CD14-positive monocyte (primary cell): ENCODE measurements around the gene GAB1. TPM values are rescaled to one million over a fixed set of nuclear protein-coding genes. Genes with fewer than 3 reads are reported as not detected.

ENCODE experiments used
- DNase-seq, 3 donors: peaks; one replicate each; pipeline ENCODE4 v3.0.0-alpha.2; 2011 to 2022
- H2AFZ ChIP-seq: 2 replicates; pipeline ENCODE4 v1.6.0; 2012; ENCODE audit warnings: mild to moderate bottlenecking, low read depth, low read length, inconsistent platforms; ENCODE audit not compliant: insufficient read depth, poor library complexity, severe bottlenecking
- H3K27ac ChIP-seq, 2 donors: 1 replicate in 1 of 2; 2 replicates in 1 of 2; pipeline ENCODE4 v1.5.1; 2012 to 2013; ENCODE audit warnings: low read length in 2 of 2, control low read depth in 1 of 2, inconsistent platforms in 1 of 2, low read depth in 1 of 2, mild to moderate bottlenecking in 1 of 2
- H3K27me3 ChIP-seq, 2 donors: one replicate each; pipeline versions ENCODE4 v1.6.0 to v1.6.1; 2011 to 2013; ENCODE audit warnings: low read length in 2 of 2; ENCODE audit not compliant: control insufficient read depth in 2 of 2, insufficient read depth in 2 of 2
- H3K36me3 ChIP-seq, 2 donors: replicated peaks in 1 of 2; 1 replicate in 1 of 2; 2 replicates in 1 of 2; pipeline versions ENCODE4 v1.5.1 to v1.6.1; 2012 to 2013; ENCODE audit warnings: low read length in 2 of 2, control low read depth in 1 of 2, inconsistent platforms in 1 of 2, mild to moderate bottlenecking in 1 of 2; ENCODE audit not compliant: insufficient read depth in 2 of 2, control insufficient read depth in 1 of 2
- H3K4me1 ChIP-seq, 2 donors: 1 replicate in 1 of 2; 2 replicates in 1 of 2; pipeline versions ENCODE4 v1.5.1 to v1.6.1; 2012 to 2013; ENCODE audit warnings: low read length in 2 of 2, control low read depth in 1 of 2, inconsistent platforms in 1 of 2, mild to moderate bottlenecking in 1 of 2, moderate library complexity in 1 of 2; ENCODE audit not compliant: insufficient read depth in 2 of 2, control insufficient read depth in 1 of 2
- H3K4me2 ChIP-seq: replicated peaks from 2 replicates; pipeline ENCODE3; 2012; ENCODE audit warnings: low read length, moderate library complexity, mild to moderate bottlenecking; ENCODE audit not compliant: poor library complexity, severe bottlenecking; ENCODE audit errors: extremely low read depth
- H3K4me3 ChIP-seq, 3 experiments: fragments of 200-600 bp in 1 of 3; sonication (generic) in 1 of 3; replicated peaks in 1 of 3; 1 replicate in 2 of 3; 2 replicates in 1 of 3; pipeline ENCODE4 v1.5.1; 2011 to 2013; ENCODE audit warnings: low read length in 3 of 3, mild to moderate bottlenecking in 3 of 3, control low read depth in 2 of 3, low read depth in 2 of 3, inconsistent platforms in 1 of 3, moderate library complexity in 1 of 3
- H3K79me2 ChIP-seq: 2 replicates; pipeline ENCODE4 v1.6.0; 2012; ENCODE audit warnings: mild to moderate bottlenecking, control low read depth, inconsistent platforms, low read length, moderate library complexity; ENCODE audit not compliant: insufficient read depth
- H3K9ac ChIP-seq: 2 replicates; pipeline ENCODE4 v1.6.0; 2017; ENCODE audit warnings: low read length, mild to moderate bottlenecking; ENCODE audit not compliant: insufficient read depth, poor library complexity, severe bottlenecking
- H3K9me3 ChIP-seq, 2 donors: replicated peaks in 1 of 2; 1 replicate in 1 of 2; 2 replicates in 1 of 2; pipeline versions ENCODE4 v1.5.1 to v1.6.1; 2012 to 2013; ENCODE audit warnings: low read length in 2 of 2, control low read depth in 1 of 2; ENCODE audit not compliant: control insufficient read depth in 1 of 2, insufficient read depth in 1 of 2
- H4K20me1 ChIP-seq: 2 replicates; pipeline ENCODE4 v1.6.0; 2012; ENCODE audit warnings: mild to moderate bottlenecking, low read length, control low read depth, moderate library complexity; ENCODE audit not compliant: insufficient read depth
- H3K27ac Mint-ChIP-seq, 7 donors: one replicate each; pipeline ENCODE4 v1.8.0; 2020; ENCODE audit warnings: mild to moderate bottlenecking in 7 of 7, mixed read lengths in 7 of 7, moderate library complexity in 6 of 7, inconsistent platforms in 2 of 7
- H3K27me3 Mint-ChIP-seq, 3 donors: one replicate each; pipeline ENCODE4 v1.8.0; 2021 to 2022; ENCODE audit warnings: low read depth in 3 of 3, mild to moderate bottlenecking in 3 of 3, mixed read lengths in 3 of 3, moderate library complexity in 3 of 3, inconsistent platforms in 1 of 3
- H3K36me3 Mint-ChIP-seq, 2 donors: one replicate each; pipeline ENCODE4 v1.8.0; 2020; ENCODE audit warnings: mixed read lengths in 2 of 2, inconsistent platforms in 1 of 2, mild to moderate bottlenecking in 1 of 2
- H3K4me1 Mint-ChIP-seq: one replicate; pipeline ENCODE4 v1.8.0; 2020; ENCODE audit warnings: mild to moderate bottlenecking, mixed read lengths
- H3K4me3 Mint-ChIP-seq, 2 donors: one replicate each; pipeline ENCODE4 v1.8.0; 2020; ENCODE audit warnings: mild to moderate bottlenecking in 2 of 2, mixed read lengths in 2 of 2, moderate library complexity in 1 of 2
- H3K9me3 Mint-ChIP-seq, 7 donors: one replicate each; pipeline ENCODE4 v1.8.0; 2020 to 2022; ENCODE audit warnings: mixed read lengths in 7 of 7, mild to moderate bottlenecking in 6 of 7, moderate library complexity in 6 of 7, inconsistent platforms in 2 of 7
- WGBS: methylation state at CpG from one replicate; pipeline ENCODE4 v1.1.5; 2013; ENCODE audit warnings: missing lambda C conversion rate; ENCODE audit not compliant: insufficient coverage; 5-methylcytosine and 5-hydroxymethylcytosine counted together
- intact Hi-C, 2 donors: fragments of 100-400 bp; cut with micrococcal nuclease; formaldehyde crosslinking; loops; one replicate each; pipeline versions ENCODE4 v1.15.0 to v1.15.1; 2023
- polyA plus RNA-seq, 3 donors: library from polyadenylated mRNA; depleted of rRNA in 1 of 3; unstranded in 2 of 3; stranded (reverse) in 1 of 3; fragments of 300-500 nt in 2 of 3; fragments of >200 nt in 1 of 3; fragmentation: Illumina TruSeq in 2 of 3; gene quantifications; 1 replicate in 2 of 3; 2 replicates in 1 of 3; pipeline ENCODE4 v1.2.3, GENCODE V29; 2012 to 2021
- TF ChIP-seq, protein P1 (sequence below): fragments of 200-600 bp; IDR thresholded peaks from one replicate; pipeline ENCODE4 v1.8.0; 2022; ENCODE audit warnings: antibody characterized with exemption, mild to moderate bottlenecking

Gene GAB1
- polyA plus RNA-seq, 3 donors = 0.55 to 7.3 (median 0.69) TPM

GRCh38 chr4:143389579-143390195 is 53.0 kb downstream of the GAB1 start:
- Histone ChIP-seq H3K9ac (no peak overlapping the region), H3K27me3 (no peaks in the 10 kb centered on the region), H3K4me3 (no peak overlapping the region), H3K4me2 (no peak overlapping the region), H3K4me1 (peaks cover 15 to 23% of the 10 kb centered on the region in 2 donors), H3K27ac (peak overlapping the region in 1 of 2 donors; percentile 15), H3K9me3 (no peaks in the 10 kb centered on the region), H3K36me3 (no peaks in the 10 kb centered on the region), H2AFZ (no peak overlapping the region), H3K79me2 (peaks cover 9% of the 10 kb centered on the region), H4K20me1 (peaks cover 29% of the 10 kb centered on the region)
- peak overlapping the region in 3 of 7 donors; percentile 6 to 43 (median 9) for H3K27ac Mint-ChIP-seq
- H3K9me3 Mint-ChIP-seq = no peaks in the 10 kb centered on the region
- peaks cover 0 to under 1% (median 0%) of the 10 kb centered on the region in 3 donors for H3K27me3 Mint-ChIP-seq
- TF ChIP-seq, protein P1, sequence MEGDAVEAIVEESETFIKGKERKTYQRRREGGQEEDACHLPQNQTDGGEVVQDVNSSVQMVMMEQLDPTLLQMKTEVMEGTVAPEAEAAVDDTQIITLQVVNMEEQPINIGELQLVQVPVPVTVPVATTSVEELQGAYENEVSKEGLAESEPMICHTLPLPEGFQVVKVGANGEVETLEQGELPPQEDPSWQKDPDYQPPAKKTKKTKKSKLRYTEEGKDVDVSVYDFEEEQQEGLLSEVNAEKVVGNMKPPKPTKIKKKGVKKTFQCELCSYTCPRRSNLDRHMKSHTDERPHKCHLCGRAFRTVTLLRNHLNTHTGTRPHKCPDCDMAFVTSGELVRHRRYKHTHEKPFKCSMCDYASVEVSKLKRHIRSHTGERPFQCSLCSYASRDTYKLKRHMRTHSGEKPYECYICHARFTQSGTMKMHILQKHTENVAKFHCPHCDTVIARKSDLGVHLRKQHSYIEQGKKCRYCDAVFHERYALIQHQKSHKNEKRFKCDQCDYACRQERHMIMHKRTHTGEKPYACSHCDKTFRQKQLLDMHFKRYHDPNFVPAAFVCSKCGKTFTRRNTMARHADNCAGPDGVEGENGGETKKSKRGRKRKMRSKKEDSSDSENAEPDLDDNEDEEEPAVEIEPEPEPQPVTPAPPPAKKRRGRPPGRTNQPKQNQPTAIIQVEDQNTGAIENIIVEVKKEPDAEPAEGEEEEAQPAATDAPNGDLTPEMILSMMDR = no peak
- intact Hi-C loops = loop anchor here in 1 of 2 donors (10.0 kb wide), 1 partner anchor 55 kb away; the partner anchor contains the start of gene GAB1
- WGBS = no CpG with 5 or more reads among the region's 1 CpG
- DNase-seq = no peak
- peaks cover 0 to 3% of the 10 kb centered on the region in 2 donors for H3K36me3 Mint-ChIP-seq
- H3K4me3 Mint-ChIP-seq = no peak overlapping the region
- H3K4me1 Mint-ChIP-seq = peaks cover 30% of the 10 kb centered on the region

GRCh38 chr4:143390764-143391163 is 54.1 kb downstream of the GAB1 start:
- H3K4me3 Mint-ChIP-seq = no peak overlapping the region

More at GRCh38 chr4:143390764-143391163, 54.1 kb downstream of the GAB1 start:
- Histone ChIP-seq H3K4me1 (peaks cover 15 to 23% of the 10 kb centered on the region in 2 donors), H3K4me2 (no peak overlapping the region), H3K27me3 (no peaks in the 10 kb centered on the region), H3K27ac (no peak overlapping the region), H3K9me3 (no peaks in the 10 kb centered on the region), H3K9ac (no peak overlapping the region), H3K36me3 (no peaks in the 10 kb centered on the region), H3K4me3 (no peak overlapping the region), H3K79me2 (peaks cover 9% of the 10 kb centered on the region), H2AFZ (no peak overlapping the region), H4K20me1 (peaks cover 33% of the 10 kb centered on the region)
- TF ChIP-seq, protein P1 = no peak
- no peak for DNase-seq
- WGBS = 86% methylated on average over 1 of the region's 3 CpGs
- peak overlapping the region in 1 of 7 donors; percentile 68 for H3K27ac Mint-ChIP-seq
- H3K27me3 Mint-ChIP-seq = peaks cover 0 to 1% (median 0%) of the 10 kb centered on the region in 3 donors
- peaks cover 0 to 1% (median 0%) of the 10 kb centered on the region in 7 donors for H3K9me3 Mint-ChIP-seq
- intact Hi-C loops = loop anchor here in 1 of 2 donors (10.0 kb wide), 1 partner anchor 56 kb away; the partner anchor contains the start of gene GAB1
- H3K4me1 Mint-ChIP-seq = peaks cover 30% of the 10 kb centered on the region
- peaks cover 2 to 3% of the 10 kb centered on the region in 2 donors for H3K36me3 Mint-ChIP-seq
